Measurements from ENCODE around the gene EP400. TPM values are rescaled to one million over a fixed set of nuclear protein-coding genes. Genes with fewer than 3 reads are reported as not detected.

EP400 gene
- total and polyA plus RNA-seq, 2 of the 13 experiments (the other 11 are each of a cell fraction or from before 2014, with no cell fraction given): 4.9 to 5.0 TPM

- no peaks in the 10 kb centered on the region for H3K79me2 ChIP-seq (ENCODE audit: insufficient read depth, low read length)
- ATAC-seq (no peak), FAIRE-seq (no peak), DNase-seq (ENCODE audit: low spot score) (no peak)
- intact Hi-C loops (cut with micrococcal nuclease; ENCODE audit: unreplicated experiment): no loop called here
- POLR2A ChIA-PET: no interaction called here
- no peak overlapping the region for H3K27ac ChIP-seq (ENCODE audit: extremely low read length, insufficient read depth, low read length)
- CTCF ChIA-PET (ENCODE audit: low intra/inter-chr PET ratio, low total read pairs): no interaction called here
- H3K4me1 ChIP-seq (ENCODE audit: insufficient read depth, low read length): no peaks in the 10 kb centered on the region
- no peaks in the 10 kb centered on the region for H3K9me3 ChIP-seq (ENCODE audit: low read length)
- H3K4me2 ChIP-seq (ENCODE audit: low read depth, low read length): no peak overlapping the region
- no peaks in the 10 kb centered on the region for H3K27me3 ChIP-seq (ENCODE audit: control insufficient read depth in 1 of 2, insufficient read depth in 2 of 2, low read length in 2 of 2)
- H3K36me3 ChIP-seq (replicated peaks in 1 of 2; ENCODE audit: control insufficient read depth in 1 of 2, insufficient read depth in 2 of 2, low read length in 2 of 2): peaks cover 46 to 81% of the 10 kb centered on the region in 2 experiments
- H3K9ac ChIP-seq (ENCODE audit: insufficient read depth, low read depth, low read length): no peak overlapping the region
- TF ChIP-seq AGO2 (optimal IDR thresholded peaks at IDR 0.05; ENCODE audit: low read depth, low read length) (peak; percentile 45), HNF4A (CRISPR knock-in tag; IDR thresholded peaks at IDR 0.05) (no peak)
- no peak overlapping the region for H2AFZ ChIP-seq (ENCODE audit: low read length)
- no peaks in the 10 kb centered on the region for H4K20me1 ChIP-seq (ENCODE audit: insufficient read depth, low read length)
- H3K4me3 ChIP-seq (replicated peaks in 1 of 3; ENCODE audit: insufficient read depth in 1 of 3, low read depth in 2 of 3, low read length in 3 of 3): no peak overlapping the region
- in situ Hi-C loops (cut with HindIII; ENCODE audit: extremely low pct_ligation_motif_present, low pct_unique_long_range_greater_than_20kb): no loop called here
- BruUV-seq (replicated peaks): no TSS peak
- 98% methylated on average over 17 of the region's 17 CpGs for WGBS (ENCODE audit: low lambda C conversion rate)
These were observed 36.6 kb downstream of the EP400 start for GRCh38 chr12:131986361-131986760.

GRCh38 chr12:131986910-131987309 lies 37.2 kb downstream of the EP400 start:
- H3K27ac ChIP-seq (ENCODE audit: extremely low read length, insufficient read depth, low read length): no peak overlapping the region
- TF ChIP-seq TAF15 (IDR thresholded peaks at IDR 0.05; ENCODE audit: low read depth, low read length, poor library complexity, severe bottlenecking) (no peak), NFE2L2 (IDR thresholded peaks at IDR 0.05; ENCODE audit: low read length) (peak; percentile 73)
- BruUV-seq (replicated peaks): no TSS peak

More at GRCh38 chr12:131986910-131987309, 37.2 kb downstream of the EP400 start:
- Histone ChIP-seq H3K4me3 (replicated peaks in 1 of 3; ENCODE audit: insufficient read depth in 1 of 3, low read depth in 2 of 3, low read length in 3 of 3) (no peak overlapping the region), H4K20me1 (ENCODE audit: insufficient read depth, low read length) (no peaks in the 10 kb centered on the region), H3K9me3 (ENCODE audit: low read length) (no peaks in the 10 kb centered on the region), H3K27me3 (ENCODE audit: control insufficient read depth in 1 of 2, insufficient read depth in 2 of 2, low read length in 2 of 2) (no peaks in the 10 kb centered on the region), H3K4me2 (ENCODE audit: low read depth, low read length) (no peak overlapping the region), H3K36me3 (replicated peaks in 1 of 2; ENCODE audit: control insufficient read depth in 1 of 2, insufficient read depth in 2 of 2, low read length in 2 of 2) (peaks cover 43 to 78% of the 10 kb centered on the region in 2 experiments), H3K79me2 (ENCODE audit: insufficient read depth, low read length) (no peaks in the 10 kb centered on the region), H3K4me1 (ENCODE audit: insufficient read depth, low read length) (no peaks in the 10 kb centered on the region), H2AFZ (ENCODE audit: low read length) (no peak overlapping the region), H3K9ac (ENCODE audit: insufficient read depth, low read depth, low read length) (no peak overlapping the region)
- ChIA-PET POLR2A (no interaction called here), CTCF (ENCODE audit: low intra/inter-chr PET ratio, low total read pairs) (no interaction called here)
- FAIRE-seq (no peak), ATAC-seq (no peak), DNase-seq (ENCODE audit: low spot score) (no peak)
- WGBS (ENCODE audit: low lambda C conversion rate): 98% methylated on average over 5 of the region's 5 CpGs
- in situ Hi-C loops (cut with HindIII; ENCODE audit: extremely low pct_ligation_motif_present, low pct_unique_long_range_greater_than_20kb): no loop called here
- intact Hi-C loops (cut with micrococcal nuclease; ENCODE audit: unreplicated experiment): no loop called here
